ENCODE data around the gene SUSD4. TPM values are rescaled to one million over a fixed set of nuclear protein-coding genes. Genes with fewer than 3 reads are reported as not detected.

SUSD4 gene
- total and polyA plus RNA-seq, 2 donors (not counting 3 experiments of a cell fraction or from before 2014, with no cell fraction given), result not detected

DNA sequence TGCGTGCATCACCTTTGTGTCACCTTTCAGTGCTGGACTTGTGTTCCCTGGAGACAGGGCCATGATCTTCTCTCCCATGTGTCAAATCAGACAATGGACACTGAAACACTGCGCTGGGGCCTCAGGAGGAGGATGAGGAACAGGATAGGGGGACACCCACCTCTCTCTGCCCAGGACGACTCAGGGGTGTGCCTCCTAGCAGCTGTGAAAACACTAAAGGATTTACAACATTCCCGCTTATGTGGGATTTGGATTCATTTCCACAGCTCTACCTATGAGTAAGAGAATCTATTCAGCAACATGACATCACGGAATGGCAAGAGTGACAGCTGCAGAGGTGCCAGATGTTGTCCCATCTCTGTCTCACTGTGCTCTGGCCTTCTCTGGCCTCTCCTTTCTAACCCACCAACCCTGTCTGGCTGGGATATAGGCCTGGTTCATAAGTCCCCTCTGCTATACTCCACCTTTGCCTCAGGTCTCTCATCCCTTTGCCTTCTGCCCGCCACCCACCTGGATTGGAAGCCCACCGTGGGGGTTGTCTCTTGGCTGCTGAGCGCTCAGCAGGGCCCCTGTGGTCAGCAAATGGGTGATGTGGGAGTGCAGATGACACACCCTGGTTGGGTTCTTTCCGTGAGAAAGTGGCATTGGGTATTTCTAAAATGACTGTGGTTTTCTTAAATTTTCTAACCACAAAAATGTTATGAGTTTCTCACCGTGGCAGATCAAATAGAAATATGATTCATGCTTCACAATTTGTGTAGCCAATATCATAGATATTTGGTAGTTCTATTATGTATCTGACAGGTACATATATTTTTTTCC lies 173.9 kb downstream of the SUSD4 start:
- dilution Hi-C loops (cut with MboI; ENCODE audit: extremely low pct_ligation_motif_present, low sequenced_read_pairs), result no loop called here
- H3K9me1 ChIP-seq (replicated peaks; ENCODE audit: control insufficient read depth, extremely low read depth, insufficient read depth, low read length), result no peaks in the 10 kb centered on the region
- H3K36me3 ChIP-seq (ENCODE audit: control insufficient read depth in 2 of 2, extremely low read depth in 1 of 2, insufficient read depth in 2 of 2, low read length in 2 of 2), result no peaks in the 10 kb centered on the region
- no TSS peak for BruUV-seq (replicated peaks)
- no peak overlapping the region for H3K4me2 ChIP-seq (ENCODE audit: insufficient read depth, low read length)
- no peak overlapping the region for H2AFZ ChIP-seq (ENCODE audit: low read depth, low read length)
- H3K4me1 ChIP-seq (ENCODE audit: control insufficient read depth, extremely low read depth, insufficient read depth, low read length), result no peaks in the 10 kb centered on the region
- FAIRE-seq (no peak), DNase-seq (ENCODE audit: low read depth, low spot score) (no peak)
- no peaks in the 10 kb centered on the region for H4K20me1 ChIP-seq (replicated peaks; ENCODE audit: control insufficient read depth, extremely low read depth, insufficient read depth, low read length)
- POLR2A ChIA-PET, result no interaction called here
- intact Hi-C loops (cut with micrococcal nuclease), result no loop called here
- no peaks in the 10 kb centered on the region for H3K9me3 ChIP-seq (replicated peaks; ENCODE audit: control insufficient read depth, insufficient read depth, low read length)
- H3K27me3 ChIP-seq (ENCODE audit: control insufficient read depth in 2 of 2, insufficient read depth in 2 of 2, low read length in 2 of 2), result no peaks in the 10 kb centered on the region
- H3K27ac ChIP-seq (ENCODE audit: insufficient read depth, low read depth, low read length), result no peak overlapping the region
- no peak overlapping the region for H3K9ac ChIP-seq (replicated peaks; ENCODE audit: extremely low read depth, insufficient read depth, low read length)
- no peaks in the 10 kb centered on the region for H3K79me2 ChIP-seq (ENCODE audit: control insufficient read depth, insufficient read depth, low read length)
- CTCF ChIA-PET, result no interaction called here
- TF ChIP-seq JUN (IDR thresholded peaks at IDR 0.05; ENCODE audit: borderline replicate concordance, insufficient read depth, insufficient read length, low read depth) (no peak), MYC (IDR thresholded peaks at IDR 0.05; ENCODE audit: low read depth, low read length) (no peak), FOS (IDR thresholded peaks at IDR 0.05; ENCODE audit: borderline replicate concordance, insufficient read depth, low read length) (no peak), POLR2AphosphoS5 (IDR thresholded peaks at IDR 0.05; ENCODE audit: insufficient read depth, low read depth, low read length) (no peak), GATA2 (IDR thresholded peaks at IDR 0.05; ENCODE audit: insufficient read depth, insufficient read length, low read depth, low read length) (no peak), POLR2A (IDR thresholded peaks at IDR 0.05; ENCODE audit: low read depth, low read length) (no peak), EZH2 (IDR thresholded peaks at IDR 0.05; ENCODE audit: borderline replicate concordance, low read depth, low read length, severe bottlenecking) (no peak)
- TF ChIP-seq, protein P1, sequence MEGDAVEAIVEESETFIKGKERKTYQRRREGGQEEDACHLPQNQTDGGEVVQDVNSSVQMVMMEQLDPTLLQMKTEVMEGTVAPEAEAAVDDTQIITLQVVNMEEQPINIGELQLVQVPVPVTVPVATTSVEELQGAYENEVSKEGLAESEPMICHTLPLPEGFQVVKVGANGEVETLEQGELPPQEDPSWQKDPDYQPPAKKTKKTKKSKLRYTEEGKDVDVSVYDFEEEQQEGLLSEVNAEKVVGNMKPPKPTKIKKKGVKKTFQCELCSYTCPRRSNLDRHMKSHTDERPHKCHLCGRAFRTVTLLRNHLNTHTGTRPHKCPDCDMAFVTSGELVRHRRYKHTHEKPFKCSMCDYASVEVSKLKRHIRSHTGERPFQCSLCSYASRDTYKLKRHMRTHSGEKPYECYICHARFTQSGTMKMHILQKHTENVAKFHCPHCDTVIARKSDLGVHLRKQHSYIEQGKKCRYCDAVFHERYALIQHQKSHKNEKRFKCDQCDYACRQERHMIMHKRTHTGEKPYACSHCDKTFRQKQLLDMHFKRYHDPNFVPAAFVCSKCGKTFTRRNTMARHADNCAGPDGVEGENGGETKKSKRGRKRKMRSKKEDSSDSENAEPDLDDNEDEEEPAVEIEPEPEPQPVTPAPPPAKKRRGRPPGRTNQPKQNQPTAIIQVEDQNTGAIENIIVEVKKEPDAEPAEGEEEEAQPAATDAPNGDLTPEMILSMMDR (IDR thresholded peaks at IDR 0.05; ENCODE audit: extremely low read depth in 1 of 2, insufficient read depth in 1 of 2, low read depth in 1 of 2, low read length in 2 of 2), result no peak
- TF ChIP-seq, protein P2, sequence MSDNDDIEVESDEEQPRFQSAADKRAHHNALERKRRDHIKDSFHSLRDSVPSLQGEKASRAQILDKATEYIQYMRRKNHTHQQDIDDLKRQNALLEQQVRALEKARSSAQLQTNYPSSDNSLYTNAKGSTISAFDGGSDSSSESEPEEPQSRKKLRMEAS (IDR thresholded peaks at IDR 0.05; ENCODE audit: insufficient read depth, insufficient read length), result no peak
- no peak overlapping the region for H3K4me3 ChIP-seq (replicated peaks in 1 of 3; ENCODE audit: insufficient read depth in 1 of 3, low read depth in 1 of 3, low read length in 3 of 3)
